Measurements from ENCODE around the gene SETD5.

GRCh38 chr3:9404680-9405079 lies 7.3 kb downstream of the SETD5 start:
- TF ChIP-seq CTCF (conservative IDR thresholded peaks at IDR 0.05 in 1 of 2, IDR thresholded peaks at IDR 0.05 in 1 of 2; ENCODE audit: low read depth in 1 of 2, low read length in 2 of 2) (peak in 1 of 2 donors; percentile 16), EZH2 (IDR thresholded peaks at IDR 0.05; ENCODE audit: low read length, missing control alignments) (no peak)

Measured in fibroblast of lung (primary cell).